HT1080 (cell line): ENCODE data around the gene S100A1. TPM values are rescaled to one million over a fixed set of nuclear protein-coding genes. Genes with fewer than 3 reads are reported as not detected.
"Not testable (repeated sequence)": the region's sequence is repeated elsewhere in the genome, so short reads cannot be mapped to it uniquely, and the experiment has no call there.

ENCODE experiments used
- DNase-seq: peaks from one replicate; pipeline ENCODE4 v3.0.0-alpha.2; 2015; ENCODE audit warnings: low read depth
- polyA plus RNA-seq, 2 experiments: library from polyadenylated mRNA; depleted of rRNA; stranded (reverse); fragments of >200 nt; gene quantifications; 2 replicates each; pipeline ENCODE4 v1.2.3, GENCODE V29; 2015
- total RNA-seq: library from RNA; depleted of rRNA; stranded (reverse); fragments of >200 nt; shearing (Covaris generic); gene quantifications from 2 replicates; pipeline ENCODE4 v1.2.3, GENCODE V29; 2014; rRNA removed

Gene S100A1
- 0.17 TPM in 1 of 2 replicates, not detected in the other for total RNA-seq
- polyA plus RNA-seq (2015; cell fraction: cytosol; rRNA removed): 0.23 TPM in 1 of 2 replicates, not detected in the other
- polyA plus RNA-seq (2015; cell fraction: nucleus; rRNA removed): 0.12 TPM in 1 of 2 replicates, not detected in the other

GRCh38 chr1:153627715-153628626 lies at the start of gene S100A1:
Gene S100A1 (plus strand): TSS chr1:153628434. CDS start chr1:153630522, 2,088 bp downstream.
- no peak for DNase-seq

GRCh38 chr1:153578490-153578889 lies 49.7 kb upstream of the S100A1 start:
- no peak for DNase-seq

- no peak for DNase-seq
These were observed 49.3 kb upstream of the S100A1 start for GRCh38 chr1:153578936-153579335.

GRCh38 chr1:153582836-153583235 lies 45.4 kb upstream of the S100A1 start:
- DNase-seq: not testable (repeated sequence)

GRCh38 chr1:153583514-153583913 lies 44.7 kb upstream of the S100A1 start:
- not testable (repeated sequence) for DNase-seq

- DNase-seq: no peak
These were observed 44.3 kb upstream of the S100A1 start for GRCh38 chr1:153583976-153584375.

- no peak for DNase-seq
These were observed 43.2 kb upstream of the S100A1 start for GRCh38 chr1:153585006-153585405.

- DNase-seq: no peak
These were observed 41.9 kb upstream of the S100A1 start for GRCh38 chr1:153586347-153586746.

- DNase-seq: no peak
These were observed 40.9 kb upstream of the S100A1 start for GRCh38 chr1:153587314-153587713.

- DNase-seq: not testable (repeated sequence)
These were observed 40.2 kb upstream of the S100A1 start for GRCh38 chr1:153588033-153588432.

GRCh38 chr1:153588482-153588881 lies 39.8 kb upstream of the S100A1 start:
- no peak for DNase-seq

- DNase-seq: no peak
These were observed 35.5 kb upstream of the S100A1 start for GRCh38 chr1:153592748-153593147.

- DNase-seq: peak; percentile 70
These were observed 31.0 kb upstream of the S100A1 start for GRCh38 chr1:153597206-153597605.

GRCh38 chr1:153598309-153599172 lies 29.7 kb upstream of the S100A1 start:
- peak; percentile 82 for DNase-seq

- DNase-seq: no peak
These were observed 28.4 kb upstream of the S100A1 start for GRCh38 chr1:153599847-153600246.

- DNase-seq: no peak
These were observed 25.5 kb upstream of the S100A1 start for GRCh38 chr1:153602749-153603148.

GRCh38 chr1:153606194-153606593 lies 22.0 kb upstream of the S100A1 start:
- DNase-seq: no peak

- no peak for DNase-seq
These were observed 20.9 kb upstream of the S100A1 start for GRCh38 chr1:153607381-153607780.

- peak; percentile 56 for DNase-seq
These were observed 20.0 kb upstream of the S100A1 start for GRCh38 chr1:153608089-153608682.

GRCh38 chr1:153608742-153609584 lies 19.3 kb upstream of the S100A1 start:
- peak; percentile 97 for DNase-seq

GRCh38 chr1:153609585-153609907 lies 18.7 kb upstream of the S100A1 start:
- no peak for DNase-seq
